Esophagus squamous epithelium (tissue), 4 donors: ENCODE results near the gene GJA8.
"Not testable (repeated sequence)": the region's sequence is repeated elsewhere in the genome, so short reads cannot be mapped to it uniquely, and the experiment has no call there.

Source experiments
- CTCF ChIP-seq, 6 experiments: fragments of 450-650 bp in 4 of 6; fragments of 200-600 bp in 2 of 6; sonication (generic) in 2 of 6; IDR thresholded peaks; one replicate each; pipeline ENCODE4 v1.5.1; 2016 to 2019; ENCODE audit warnings: antibody characterized with exemption in 6 of 6, mild to moderate bottlenecking in 4 of 6, moderate library complexity in 4 of 6
- POLR2A ChIP-seq, 4 donors: fragments of 450-650 bp; IDR thresholded peaks; one replicate each; pipeline ENCODE4 v1.6.1; 2017; ENCODE audit warnings: antibody characterized with exemption in 4 of 4, mild to moderate bottlenecking in 4 of 4, moderate library complexity in 3 of 4

GRCh38 chr1:147854989-147855388, 47.6 kb upstream of the GJA8 start:
- not testable (repeated sequence) for TF ChIP-seq POLR2A, CTCF (IDR thresholded peaks at IDR 0.05)
